ENCODE data around the gene VSIG8. TPM values are rescaled to one million over a fixed set of nuclear protein-coding genes. Genes with fewer than 3 reads are reported as not detected.
A peak's percentile ranks its signal among the peaks of the same experiment; 100 is the strongest.

VSIG8 gene
- total and polyA plus RNA-seq, 12 donors = 0.06 to 0.80 (median 0.17) TPM; not detected in 8

DNA sequence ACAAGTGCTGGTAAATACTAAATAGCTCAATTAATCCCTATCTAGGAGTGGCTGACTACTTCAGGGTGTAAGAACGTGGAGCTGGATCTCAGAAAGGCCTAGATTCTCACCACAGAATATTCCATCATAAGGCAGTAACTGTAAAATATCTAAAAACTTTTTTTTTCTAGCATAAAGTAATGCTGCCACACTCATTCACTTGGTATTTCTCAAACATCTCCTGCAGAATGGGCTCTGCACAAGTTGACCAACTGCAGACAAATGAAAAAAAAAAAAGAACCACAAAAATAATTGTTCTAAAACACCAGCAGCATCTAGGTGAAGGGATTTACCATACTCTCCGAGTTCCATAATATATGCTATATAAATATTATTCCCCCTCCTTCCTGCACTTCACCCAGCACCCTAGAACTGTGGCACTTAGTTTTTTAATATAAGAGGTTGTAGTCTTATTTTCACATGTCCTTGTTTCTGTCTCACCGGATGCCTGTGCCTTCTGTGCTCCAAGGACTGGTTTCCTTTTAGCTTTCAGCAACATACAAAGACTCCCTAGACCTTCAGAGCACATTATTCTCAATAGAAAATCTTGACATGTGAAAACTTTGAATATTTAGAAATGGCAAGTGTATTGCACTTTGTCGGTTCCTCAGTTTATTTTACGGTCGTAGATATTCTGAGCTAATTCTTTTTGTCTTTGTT is 8.9 kb downstream of the VSIG8 start:
- peak in 2 of 7 donors; percentile 30 to 36 for DNase-seq
- TF ChIP-seq, protein P1, sequence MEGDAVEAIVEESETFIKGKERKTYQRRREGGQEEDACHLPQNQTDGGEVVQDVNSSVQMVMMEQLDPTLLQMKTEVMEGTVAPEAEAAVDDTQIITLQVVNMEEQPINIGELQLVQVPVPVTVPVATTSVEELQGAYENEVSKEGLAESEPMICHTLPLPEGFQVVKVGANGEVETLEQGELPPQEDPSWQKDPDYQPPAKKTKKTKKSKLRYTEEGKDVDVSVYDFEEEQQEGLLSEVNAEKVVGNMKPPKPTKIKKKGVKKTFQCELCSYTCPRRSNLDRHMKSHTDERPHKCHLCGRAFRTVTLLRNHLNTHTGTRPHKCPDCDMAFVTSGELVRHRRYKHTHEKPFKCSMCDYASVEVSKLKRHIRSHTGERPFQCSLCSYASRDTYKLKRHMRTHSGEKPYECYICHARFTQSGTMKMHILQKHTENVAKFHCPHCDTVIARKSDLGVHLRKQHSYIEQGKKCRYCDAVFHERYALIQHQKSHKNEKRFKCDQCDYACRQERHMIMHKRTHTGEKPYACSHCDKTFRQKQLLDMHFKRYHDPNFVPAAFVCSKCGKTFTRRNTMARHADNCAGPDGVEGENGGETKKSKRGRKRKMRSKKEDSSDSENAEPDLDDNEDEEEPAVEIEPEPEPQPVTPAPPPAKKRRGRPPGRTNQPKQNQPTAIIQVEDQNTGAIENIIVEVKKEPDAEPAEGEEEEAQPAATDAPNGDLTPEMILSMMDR (IDR thresholded peaks at IDR 0.05) = no peak
- no peak for TF ChIP-seq POLR2A (IDR thresholded peaks at IDR 0.05)
- H3K4me3 ChIP-seq = peak overlapping the region in 2 of 4 donors; percentile 55 to 63
- H3K27ac ChIP-seq = peak overlapping the region; percentile 23 to 97 (median 94)
- H3K4me1 ChIP-seq (replicated peaks in 1 of 2) = peaks cover 6 to 19% of the 10 kb centered on the region in 2 donors
- no peaks in the 10 kb centered on the region for H3K36me3 ChIP-seq (replicated peaks in 1 of 2)
- intact Hi-C loops (cut with DNase I) = no loop called here
- H3K9me3 ChIP-seq (replicated peaks in 1 of 3) = no peaks in the 10 kb centered on the region
- no peaks in the 10 kb centered on the region for H3K27me3 ChIP-seq
- WGBS, 4 donors = 18 to 20% (median 19%) methylated on average over 6 of the region's 6 CpGs

DNA sequence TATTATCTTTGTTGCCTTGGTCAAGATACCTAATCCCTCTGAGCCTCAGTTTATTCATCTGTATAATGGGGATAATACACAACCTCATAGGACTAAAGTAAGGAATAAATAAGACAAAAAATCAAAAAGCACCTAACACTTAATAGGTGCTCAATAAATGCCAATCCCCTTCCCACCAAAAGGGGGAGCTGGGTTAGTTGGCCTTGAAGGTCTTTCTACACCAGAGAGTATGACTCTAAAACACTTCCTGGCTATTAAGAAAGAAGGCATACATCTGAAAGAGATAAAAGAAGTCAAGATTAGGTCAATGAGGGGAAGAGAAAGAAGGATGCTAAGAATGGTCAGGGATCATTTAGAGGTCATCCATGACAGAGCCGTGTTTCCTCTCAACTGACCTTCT is 11.1 kb downstream of the VSIG8 start:
- 29 to 45% (median 37%) methylated on average over 1 of the region's 1 CpG for WGBS, 4 donors
- Histone ChIP-seq H3K36me3 (replicated peaks in 1 of 2) (no peaks in the 10 kb centered on the region), H3K9me3 (replicated peaks in 1 of 3) (no peaks in the 10 kb centered on the region), H3K27me3 (no peaks in the 10 kb centered on the region), H3K4me1 (replicated peaks in 1 of 2) (peaks cover 6 to 19% of the 10 kb centered on the region in 2 donors), H3K4me3 (no peak overlapping the region), H3K27ac (no peak overlapping the region)
- TF ChIP-seq, protein P1 (IDR thresholded peaks at IDR 0.05) = peak in 1 of 6 experiments; percentile 8
- no peak for TF ChIP-seq POLR2A (IDR thresholded peaks at IDR 0.05)
- no peak for DNase-seq
- intact Hi-C loops (cut with DNase I) = no loop called here

DNA sequence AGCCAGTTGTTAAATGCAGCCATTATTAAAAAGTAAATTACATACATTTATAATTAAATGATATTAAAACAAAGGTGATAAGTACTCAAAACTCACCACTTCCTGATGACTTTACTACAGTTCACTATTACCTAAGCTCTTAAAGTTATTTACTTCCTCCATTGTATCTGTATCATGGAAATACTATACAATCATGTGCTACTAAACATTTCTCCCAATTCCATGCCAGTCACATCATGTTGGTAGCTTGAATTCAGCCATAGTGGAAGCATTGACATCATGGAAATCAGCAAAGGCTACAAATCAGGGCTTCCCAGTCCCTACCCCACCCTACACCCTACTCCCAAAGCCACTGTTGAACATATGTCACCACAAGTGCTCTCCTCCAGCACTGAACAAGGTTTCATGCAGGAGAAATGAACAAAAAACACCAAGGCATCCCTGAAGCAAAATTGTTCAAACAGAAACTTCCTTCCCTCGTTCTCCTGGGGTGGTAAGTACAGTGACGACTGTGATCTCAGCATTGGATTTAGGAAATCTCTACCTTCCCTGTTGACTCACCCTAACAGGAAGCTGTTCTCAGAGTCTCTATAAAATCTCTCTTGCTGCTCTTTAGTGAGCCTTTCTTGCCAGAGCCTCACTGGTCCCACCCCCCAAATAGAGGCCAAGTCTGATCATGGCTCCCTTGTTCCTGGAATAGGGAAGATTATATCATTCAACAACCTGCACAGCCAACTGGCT is 12.7 kb downstream of the VSIG8 start:
- no peak for DNase-seq
- TF ChIP-seq, protein P1 (IDR thresholded peaks at IDR 0.05) = no peak
- TF ChIP-seq POLR2A (IDR thresholded peaks at IDR 0.05) = no peak
- Histone ChIP-seq H3K36me3 (replicated peaks in 1 of 2) (no peaks in the 10 kb centered on the region), H3K4me1 (replicated peaks in 1 of 2) (peaks cover 6 to 19% of the 10 kb centered on the region in 2 donors), H3K27ac (no peak overlapping the region), H3K27me3 (no peaks in the 10 kb centered on the region), H3K4me3 (no peak overlapping the region), H3K9me3 (replicated peaks in 1 of 3) (no peaks in the 10 kb centered on the region)
- intact Hi-C loops (cut with DNase I) = no loop called here
- WGBS, 4 donors = 74 to 92% (median 77%) methylated on average over 2 of the region's 2 CpGs

GRCh38 chr1:159848326-159848725 is 14.1 kb downstream of the VSIG8 start:
- WGBS, 4 donors = 47 to 63% (median 51%) methylated on average over 3 of the region's 3 CpGs

More at GRCh38 chr1:159848326-159848725, 14.1 kb downstream of the VSIG8 start:
- intact Hi-C loops (cut with DNase I) = no loop called here
- H3K27me3 ChIP-seq = no peaks in the 10 kb centered on the region
- no peak for DNase-seq
- peaks cover 6 to 11% of the 10 kb centered on the region in 2 donors for H3K4me1 ChIP-seq (replicated peaks in 1 of 2)
- H3K36me3 ChIP-seq (replicated peaks in 1 of 2) = no peaks in the 10 kb centered on the region
- H3K9me3 ChIP-seq (replicated peaks in 1 of 3) = no peaks in the 10 kb centered on the region
- H3K4me3 ChIP-seq = no peak overlapping the region
- no peak overlapping the region for H3K27ac ChIP-seq
- no peak for TF ChIP-seq POLR2A (IDR thresholded peaks at IDR 0.05)
- TF ChIP-seq, protein P1 (IDR thresholded peaks at IDR 0.05) = no peak
